HTR-8/SVneo (cell line): ENCODE measurements around the gene MAP2K5.

Source experiments
- DNase-seq: peaks from one replicate; pipeline ENCODE4 v3.0.0; 2011; ENCODE audit warnings: low spot score, mixed read lengths; ENCODE audit not compliant: insufficient read length
- FAIRE-seq: peaks from 2 replicates; lab custom pipeline; 2011; peaks lifted over from hg19 to GRCh38; lab: Jason Lieb, UNC

MAP2K5 gene

DNA sequence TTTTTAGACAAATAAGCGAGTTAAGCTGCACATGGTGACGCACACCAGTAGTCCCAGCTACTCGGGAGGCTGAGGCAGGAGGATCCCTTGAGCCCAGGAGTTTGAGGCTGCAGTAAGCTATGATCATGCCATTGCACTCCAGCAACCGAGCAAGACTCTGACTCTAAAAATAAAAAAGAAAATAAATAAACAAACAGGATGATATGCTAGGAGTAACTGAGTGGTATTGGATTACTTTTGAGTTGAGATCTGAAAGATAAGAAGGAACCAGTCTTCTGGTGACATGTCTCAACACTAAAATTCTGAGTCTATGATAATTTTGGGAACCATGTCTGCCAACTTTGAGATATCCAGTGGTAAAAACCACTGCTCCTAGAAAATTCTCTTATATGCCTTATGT lies 173.7 kb downstream of the MAP2K5 start:
- no peak for FAIRE-seq
- no peak for DNase-seq

DNA sequence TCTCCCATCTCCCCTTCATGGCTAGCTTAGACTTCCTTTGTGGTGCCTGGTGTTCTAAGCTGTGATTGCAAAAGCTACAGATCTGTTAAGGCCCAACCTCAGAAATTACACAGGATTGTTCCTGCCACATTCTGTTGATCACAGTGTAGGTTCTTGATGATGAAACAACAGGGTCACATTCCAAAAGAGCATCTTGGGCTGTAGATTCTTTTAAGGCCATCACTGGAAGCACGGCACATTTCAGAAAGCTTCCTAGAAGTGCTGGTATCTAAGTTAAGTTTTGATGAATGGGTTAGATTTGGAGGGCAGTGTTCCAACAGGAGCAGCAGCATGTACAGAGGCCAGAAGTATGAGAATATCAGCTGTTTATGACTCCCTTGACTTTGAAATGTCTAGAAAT lies 175.3 kb downstream of the MAP2K5 start:
- no peak for FAIRE-seq

DNA sequence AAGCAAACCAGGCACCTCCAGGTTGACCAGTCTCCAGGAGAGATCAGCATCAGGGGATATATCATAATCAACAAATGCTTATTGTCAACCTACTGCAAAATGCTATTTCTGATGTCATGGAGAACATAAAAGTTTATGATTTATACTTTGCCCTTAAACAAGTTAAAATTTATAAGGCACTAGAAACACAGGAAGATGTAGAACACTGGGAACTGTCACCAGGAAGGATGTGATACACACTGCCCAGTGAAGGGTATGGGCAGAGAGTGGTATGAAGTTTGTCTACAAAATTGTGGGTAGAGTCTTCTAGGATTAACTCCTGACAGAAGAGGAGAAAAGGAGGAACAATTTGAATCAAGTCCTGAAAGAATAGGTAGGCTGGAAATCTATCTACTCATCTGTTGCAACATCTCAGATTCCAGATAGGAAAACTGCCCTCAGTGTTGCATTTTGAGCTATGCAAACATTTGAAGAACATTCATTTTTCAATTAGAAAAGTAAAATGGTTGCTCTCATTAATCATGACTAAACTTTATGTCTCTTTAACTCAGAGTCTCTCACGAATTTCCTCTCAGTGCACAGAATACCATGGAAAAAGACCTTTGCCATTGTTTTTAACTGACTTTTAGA lies 176.9 kb downstream of the MAP2K5 start:
- peak; percentile 51 for FAIRE-seq
- no peak for DNase-seq

More for the DNA sequence above, 175.3 kb downstream of the MAP2K5 start:
- DNase-seq: no peak

DNA sequence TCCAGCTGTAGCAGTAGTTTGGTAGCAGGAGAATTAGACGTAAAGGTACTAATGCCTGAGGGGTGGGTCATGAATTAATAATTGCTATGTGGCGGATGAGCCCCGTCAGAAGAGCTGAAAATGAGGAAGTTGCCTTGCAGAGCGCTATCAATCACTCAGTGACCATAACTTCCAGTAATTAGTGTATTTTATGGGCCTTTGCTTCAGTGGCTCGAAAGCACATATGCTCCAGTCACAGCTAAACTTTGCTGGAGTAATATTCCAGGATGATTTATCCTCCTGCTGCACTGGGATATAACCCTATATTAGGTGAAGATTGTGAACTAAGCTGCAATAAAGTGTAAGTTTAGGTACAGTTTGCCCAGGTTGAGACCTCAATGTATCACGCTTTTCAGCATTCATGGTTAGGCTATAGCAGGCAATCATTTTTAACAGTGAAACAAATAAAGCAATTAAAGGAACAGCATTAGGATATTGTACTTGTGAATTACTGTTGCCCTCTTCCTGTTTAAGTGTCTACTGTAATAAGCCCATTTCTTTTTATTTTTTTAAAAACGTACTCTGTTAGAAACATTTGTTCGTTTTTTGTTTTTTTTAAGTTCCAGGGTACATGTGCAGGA lies 178.2 kb downstream of the MAP2K5 start:
- no peak for DNase-seq
- FAIRE-seq: no peak

DNA sequence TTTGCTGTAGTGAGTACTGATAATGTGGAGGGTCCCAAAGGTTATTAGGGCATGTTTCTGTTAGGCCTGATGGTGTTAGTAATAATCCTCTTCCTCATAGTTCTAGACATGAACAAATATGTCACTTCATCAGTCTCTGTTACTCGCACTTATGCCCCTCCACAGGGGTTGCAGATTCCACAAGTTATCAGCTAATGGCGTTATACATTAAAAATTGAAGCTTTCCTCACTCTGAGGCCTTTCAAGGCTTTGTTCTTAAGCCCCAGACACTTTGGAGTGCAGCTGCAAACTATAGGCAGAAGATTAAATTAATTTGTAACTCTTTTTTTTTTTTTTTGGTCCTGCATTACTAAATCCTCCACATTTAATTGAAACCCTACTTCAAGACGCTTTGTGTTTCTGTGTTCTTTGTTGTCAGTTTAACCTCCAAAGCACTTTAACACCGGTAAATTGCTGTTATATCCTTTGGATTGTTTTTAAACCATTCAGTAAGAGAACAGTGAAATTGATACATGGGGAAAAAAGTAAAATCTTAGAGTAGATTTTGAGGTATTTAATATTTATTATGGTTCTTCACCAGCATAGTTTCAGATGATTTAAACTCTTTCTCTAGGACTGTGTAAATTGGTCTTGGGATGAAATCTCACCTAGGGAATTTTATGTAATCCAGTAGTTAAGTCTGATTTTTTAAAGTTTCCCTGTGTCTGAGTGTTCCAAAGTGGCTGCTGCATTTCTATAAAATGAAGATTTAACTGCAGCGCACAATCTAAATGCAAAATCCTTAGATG lies 179.7 kb downstream of the MAP2K5 start:
- FAIRE-seq (no peak), DNase-seq (no peak)

DNA sequence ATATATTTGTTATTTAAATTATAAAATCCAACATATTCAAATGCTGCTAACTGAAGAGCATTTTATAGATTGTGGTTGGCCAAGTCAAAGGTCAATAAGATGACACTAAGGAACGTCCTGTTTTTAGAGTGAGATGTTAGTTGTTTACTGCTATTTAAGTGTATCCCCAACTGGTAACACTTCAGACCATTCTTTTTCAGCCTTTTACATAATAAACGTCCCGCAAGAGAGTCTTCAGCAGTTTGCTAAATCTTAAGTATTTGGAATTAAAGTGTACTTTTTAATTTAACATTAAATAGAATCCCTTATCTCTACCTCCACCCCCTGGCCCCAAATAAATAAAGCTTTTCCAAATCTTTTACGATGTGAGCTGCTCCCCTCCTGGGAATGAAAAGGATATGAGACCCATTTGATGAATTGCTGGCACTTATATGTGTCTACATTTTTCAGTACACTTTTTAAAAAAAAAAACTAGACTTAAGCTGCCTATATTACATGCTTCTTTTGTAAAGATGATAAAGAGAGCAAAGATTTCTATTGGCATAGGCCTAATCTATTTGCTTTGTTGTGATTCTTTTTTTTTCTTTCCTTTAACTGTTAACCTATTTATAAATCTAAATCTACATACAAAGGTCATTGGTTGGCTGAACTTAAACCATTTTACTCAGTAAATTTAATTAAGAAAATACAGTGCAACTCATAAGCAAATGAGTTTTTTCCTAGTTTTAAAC lies 181.0 kb downstream of the MAP2K5 start:
- no peak for DNase-seq
- no peak for FAIRE-seq

DNA sequence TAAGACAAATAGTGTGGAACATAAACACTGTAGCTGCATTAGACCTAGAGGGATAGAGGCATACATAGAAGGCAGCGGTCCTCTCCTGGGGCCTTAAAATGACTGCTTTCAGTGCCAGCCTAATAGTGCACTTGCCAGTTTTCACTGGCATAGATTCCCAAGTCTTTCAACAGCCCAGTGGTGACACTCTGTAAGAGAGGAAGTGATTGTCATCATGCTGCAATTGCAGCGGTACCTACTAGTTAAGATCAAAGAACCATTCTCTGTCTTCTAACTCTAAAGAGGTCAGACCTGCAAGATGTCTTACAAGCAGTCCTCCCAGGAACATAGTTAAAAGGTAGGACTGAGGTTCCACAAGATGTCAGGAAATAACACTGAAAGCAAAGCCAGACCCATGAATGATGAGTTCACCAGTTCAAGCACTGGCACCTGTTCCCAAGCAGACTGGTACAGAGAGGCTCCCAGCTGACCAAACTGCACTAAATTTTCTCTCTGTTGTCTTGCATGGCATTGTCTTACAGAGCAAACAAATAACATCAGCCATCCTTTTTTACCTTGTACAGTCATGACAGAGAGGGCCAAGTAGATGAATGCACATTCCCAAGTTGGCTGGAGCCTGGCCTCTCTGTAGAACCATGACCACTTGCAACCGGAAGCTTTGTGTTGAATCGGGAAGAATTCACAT lies 182.3 kb downstream of the MAP2K5 start:
- DNase-seq: no peak
- no peak for FAIRE-seq

DNA sequence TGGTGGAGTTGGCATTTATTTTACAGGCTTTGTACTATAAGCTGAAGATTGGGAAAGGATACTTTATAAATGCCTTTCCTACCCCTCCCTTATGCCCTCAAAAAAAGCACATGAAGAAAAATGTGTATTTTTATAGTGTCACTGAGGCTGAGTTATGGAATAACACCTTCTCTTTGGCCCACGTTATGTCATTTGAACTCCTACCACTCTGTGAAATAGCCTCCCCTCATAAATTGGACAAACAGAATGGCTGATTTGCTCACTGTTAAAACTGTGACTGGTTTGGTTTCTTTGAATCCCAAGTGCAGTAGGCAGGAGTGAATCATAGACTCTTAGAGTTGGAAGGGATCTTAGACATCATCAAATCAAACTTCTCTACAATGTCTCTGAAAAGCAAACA lies 187.6 kb downstream of the MAP2K5 start:
- DNase-seq: no peak
- FAIRE-seq: no peak

DNA sequence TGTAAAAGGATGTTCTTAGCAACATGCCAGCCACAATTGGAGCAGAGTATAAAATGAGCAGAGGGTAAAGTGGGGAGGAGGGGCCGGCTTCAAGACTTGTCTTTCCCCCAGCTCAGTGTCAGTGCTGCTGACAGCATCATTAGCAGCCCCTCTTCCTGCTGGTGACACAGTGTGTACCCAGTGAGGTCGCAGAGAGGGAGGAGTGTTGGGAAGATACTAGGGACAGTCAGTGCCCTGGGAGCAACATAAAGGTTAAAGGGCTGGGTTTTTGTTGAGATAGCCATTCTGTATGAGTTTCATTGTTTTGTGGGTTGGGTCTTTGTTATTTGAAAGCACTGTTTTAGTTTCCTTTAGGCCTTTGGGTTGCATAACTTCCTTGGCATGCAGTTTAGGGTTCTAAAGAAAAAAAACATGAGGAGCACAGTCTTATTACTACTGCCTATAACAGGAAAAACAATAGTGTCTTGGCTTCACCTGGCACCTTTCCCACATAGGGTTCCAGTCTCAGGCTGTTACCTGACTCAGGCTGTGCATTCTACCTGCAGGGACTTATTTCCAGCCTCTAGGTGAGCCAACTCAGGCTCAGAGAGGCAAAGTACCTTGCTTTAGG lies 188.7 kb downstream of the MAP2K5 start:
- FAIRE-seq (no peak), DNase-seq (no peak)

DNA sequence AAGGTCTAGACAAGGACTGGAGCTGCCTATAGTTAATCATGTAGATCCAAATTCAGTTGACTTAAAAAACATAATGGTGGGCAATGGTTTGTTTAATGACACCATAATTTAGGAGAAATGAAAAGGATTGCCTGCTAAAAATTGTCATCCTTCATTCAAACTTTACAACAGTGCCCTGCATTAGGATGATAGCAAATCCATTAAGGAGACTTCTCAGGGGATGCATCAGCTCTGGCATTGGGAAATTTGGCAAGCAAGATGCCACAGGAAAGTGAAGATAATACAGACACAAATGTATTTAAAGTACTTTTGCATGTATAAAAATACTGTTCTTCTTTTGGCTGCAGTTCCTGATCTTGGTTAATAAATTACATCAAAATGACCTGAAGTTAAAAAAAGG lies 189.7 kb downstream of the MAP2K5 start:
- FAIRE-seq (no peak), DNase-seq (no peak)

DNA sequence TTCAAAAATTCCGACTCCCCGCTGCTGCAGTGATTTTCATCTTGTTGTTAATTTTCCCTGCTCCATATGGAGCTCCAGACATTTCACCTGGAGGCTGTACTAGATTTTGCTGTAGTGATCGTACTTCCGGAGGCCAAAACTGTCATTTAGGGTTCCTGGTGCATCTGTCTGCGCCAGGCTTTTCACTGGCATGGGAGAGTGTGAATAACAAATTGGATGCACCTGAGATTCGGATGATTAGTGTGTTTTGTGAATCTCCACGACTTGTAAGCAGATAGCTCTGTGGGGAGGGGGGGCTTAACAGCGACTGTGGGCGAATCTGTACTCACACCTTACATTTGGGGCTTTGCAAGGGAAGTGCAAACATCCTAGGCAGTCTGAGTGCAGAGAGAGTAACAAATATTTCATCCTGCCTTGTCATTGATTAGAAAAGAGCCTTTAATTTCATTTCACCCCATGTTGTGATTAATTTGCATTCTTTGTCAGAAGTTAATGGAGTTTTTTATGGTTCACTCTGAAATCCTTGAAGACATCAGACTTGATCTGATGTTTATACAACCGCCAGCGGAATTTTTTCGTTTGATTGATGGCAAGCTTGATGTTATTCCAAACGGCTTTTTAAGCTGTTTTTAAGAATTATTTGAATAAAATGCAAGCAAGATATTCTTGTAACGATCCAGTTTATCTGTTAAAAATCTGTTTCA lies 190.3 kb downstream of the MAP2K5 start:
- no peak for DNase-seq
- peak; percentile 48 for FAIRE-seq

DNA sequence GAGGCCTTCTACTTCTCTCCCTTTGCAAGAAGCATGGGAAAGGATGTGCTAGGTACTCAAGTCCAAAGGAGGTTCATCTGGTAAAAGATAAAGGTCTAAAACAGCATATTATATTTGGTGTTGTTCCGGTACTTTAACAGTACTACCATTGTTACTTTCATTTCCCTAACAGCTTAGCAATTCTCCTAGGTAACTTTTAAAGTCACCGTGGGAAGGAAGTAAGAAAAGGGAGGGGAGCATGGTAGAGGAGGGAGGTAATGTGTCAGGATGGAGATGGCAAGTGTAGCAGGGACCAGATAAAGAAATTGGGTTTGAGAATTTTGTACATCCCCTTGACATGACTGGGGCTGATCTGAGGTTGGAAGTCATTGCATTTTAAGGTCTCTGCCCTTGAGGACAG lies 193.4 kb downstream of the MAP2K5 start:
- FAIRE-seq: peak; percentile 38
- no peak for DNase-seq

DNA sequence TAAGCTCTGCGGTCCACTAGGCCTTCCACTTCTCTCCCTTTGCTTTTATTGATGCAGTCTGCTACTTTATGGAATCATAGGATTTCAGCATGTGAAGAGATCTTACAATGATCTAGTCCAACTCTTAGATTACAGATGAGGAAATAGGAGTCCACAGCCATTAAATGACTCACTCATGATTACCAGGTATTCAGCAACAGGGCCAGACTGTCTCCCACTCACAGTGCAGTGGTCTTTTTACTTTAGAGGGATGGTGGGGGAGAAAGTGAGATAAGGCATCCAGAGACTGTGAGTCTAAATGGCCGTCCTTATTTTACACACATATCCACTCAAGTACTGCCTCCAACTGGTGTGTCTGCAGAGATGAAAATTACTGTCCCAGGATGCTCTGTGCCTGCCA lies 194.3 kb downstream of the MAP2K5 start:
- FAIRE-seq: peak; percentile 60
- DNase-seq: no peak

DNA sequence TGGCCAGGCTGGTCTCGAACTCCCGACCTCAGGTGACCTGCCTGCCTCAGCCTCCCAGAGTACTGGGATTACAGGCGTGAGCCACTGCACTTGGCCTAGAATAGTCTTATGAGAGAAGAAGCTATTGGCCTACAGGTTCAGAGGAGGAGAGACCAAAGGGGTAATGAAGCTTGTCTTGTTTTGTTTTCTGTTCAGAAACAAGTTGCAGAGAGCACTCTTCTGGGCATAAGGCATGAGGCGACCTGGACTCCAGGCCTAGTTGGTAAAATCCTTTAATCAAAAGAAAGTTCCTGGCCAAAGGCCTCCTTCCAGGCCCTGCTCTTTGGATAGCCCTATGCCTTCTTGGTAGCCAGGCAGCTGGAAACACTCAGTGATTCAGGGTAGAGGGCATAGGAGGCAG lies 195.6 kb downstream of the MAP2K5 start:
- no peak for FAIRE-seq
- no peak for DNase-seq

DNA sequence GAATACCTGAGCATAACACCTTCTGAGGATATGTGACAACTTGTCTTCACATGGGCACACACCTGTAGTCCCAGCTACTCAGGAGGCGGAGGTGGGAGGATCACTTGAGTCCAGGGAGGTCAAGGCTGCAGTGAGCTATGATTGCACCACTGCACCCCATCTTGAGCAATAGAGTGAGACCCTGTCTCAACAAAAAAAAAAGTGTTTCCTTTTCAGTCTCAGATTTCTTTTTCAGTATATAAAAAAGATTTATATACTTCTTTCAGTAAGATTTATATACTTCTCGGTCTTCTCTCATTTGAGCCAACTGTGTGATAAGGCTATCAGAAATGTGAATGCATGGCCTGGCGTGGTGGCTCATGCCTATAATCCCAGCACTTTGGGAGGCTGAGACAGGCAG lies 197.9 kb downstream of the MAP2K5 start:
- DNase-seq (no peak), FAIRE-seq (no peak)

DNA sequence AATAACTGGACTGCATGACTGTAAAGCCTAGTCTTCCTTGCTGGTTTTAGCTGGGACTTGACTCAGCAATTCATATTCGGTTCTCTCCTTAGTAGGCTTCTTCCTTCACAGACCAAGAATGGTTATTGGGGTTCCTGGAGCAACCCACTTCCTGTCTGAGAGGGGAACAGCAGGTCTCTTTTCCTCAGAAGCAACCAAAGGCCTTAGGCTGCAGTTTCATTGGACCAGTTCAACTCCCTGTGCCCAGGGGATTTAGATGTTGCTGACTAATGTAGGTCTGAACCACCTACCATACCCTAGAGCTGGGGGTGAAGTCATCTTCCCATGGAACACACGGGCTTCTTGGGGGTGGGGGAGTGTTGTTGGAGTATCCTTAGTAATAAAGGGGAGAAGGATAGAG lies 198.8 kb downstream of the MAP2K5 start:
- DNase-seq: no peak
- no peak for FAIRE-seq

DNA sequence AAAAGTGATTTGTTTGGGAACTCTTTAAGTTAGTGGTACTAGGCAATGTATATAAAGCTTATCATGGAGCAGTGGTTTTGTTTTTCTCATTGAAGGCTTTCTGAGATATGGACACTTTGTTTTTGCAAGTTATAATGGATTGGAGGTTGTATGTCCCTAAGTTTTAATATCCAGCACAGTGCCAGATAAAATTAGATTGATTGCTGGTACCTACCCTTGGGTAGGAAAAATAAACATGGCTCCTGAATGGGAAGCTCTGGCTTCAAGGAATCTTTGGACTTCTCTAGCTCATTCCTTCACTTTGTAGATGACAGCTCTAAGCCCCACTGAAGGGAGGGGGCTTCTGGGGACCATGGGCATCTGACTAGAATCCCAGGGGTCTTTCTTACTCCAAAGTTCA lies 201.1 kb downstream of the MAP2K5 start:
- FAIRE-seq: no peak

DNA sequence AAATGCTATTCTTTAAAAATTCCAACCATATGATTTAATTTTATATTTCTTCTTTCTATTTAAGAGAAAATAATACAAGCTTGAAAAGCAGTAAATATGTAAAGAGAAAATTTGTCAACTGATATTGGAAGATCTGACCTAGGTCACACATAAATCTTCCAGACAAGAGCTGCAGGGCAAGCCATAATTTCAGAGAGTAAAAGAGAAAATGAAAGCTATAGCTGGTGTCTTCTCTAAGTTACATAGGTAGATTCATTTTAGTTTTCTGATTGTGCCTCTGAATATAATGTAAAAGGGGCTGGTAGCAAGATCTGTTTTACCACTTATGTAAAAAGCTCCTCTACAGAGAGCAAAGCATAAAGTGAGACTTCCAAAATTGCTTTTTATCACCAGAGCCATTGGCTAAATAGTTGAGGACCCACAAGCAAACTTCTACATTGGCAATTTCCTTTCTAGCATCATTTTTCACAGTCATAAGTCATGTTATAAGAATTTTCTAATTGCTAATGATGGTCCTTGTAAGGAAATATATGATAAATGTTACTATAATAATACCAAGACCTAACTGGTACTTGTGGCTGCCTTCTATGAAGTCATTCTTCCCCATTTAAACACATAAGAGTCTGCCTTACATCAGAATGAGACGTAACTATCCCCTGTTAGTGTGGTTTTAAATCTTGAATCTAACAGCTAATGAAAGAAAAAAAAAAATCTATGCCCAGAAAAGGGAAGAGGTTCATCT lies 202.0 kb downstream of the MAP2K5 start:
- DNase-seq (no peak), FAIRE-seq (peak; percentile 51)

More for the DNA sequence above, 201.1 kb downstream of the MAP2K5 start:
- DNase-seq: no peak
